ENCODE data around the gene HRC. TPM values are rescaled to one million over a fixed set of nuclear protein-coding genes. Genes with fewer than 3 reads are reported as not detected.

Gene HRC
- total and polyA plus RNA-seq, 4 donors: 0.14 to 5.7 (median 1.1) TPM

- TF ChIP-seq CTCF (IDR thresholded peaks at IDR 0.05; ENCODE audit: control extremely low read depth, extremely low read depth): peak; percentile 62
- WGBS, 2 donors: 10% methylated on average over 30 of the region's 30 CpGs
- no peaks in the 10 kb centered on the region for H3K36me3 ChIP-seq (ENCODE audit: control insufficient read depth in 4 of 4, insufficient read depth in 4 of 4, low read length in 4 of 4)
- H3K27ac ChIP-seq (ENCODE audit: low read depth in 1 of 2, low read length in 1 of 2): no peak overlapping the region
- no peak overlapping the region for H3K4me3 ChIP-seq
- ATAC-seq (ENCODE audit: insufficient read depth, low FRiP score) (no peak), DNase-seq (peak; percentile 70 to 84 (median 78))
- no peak overlapping the region for H3K9ac ChIP-seq (ENCODE audit: insufficient read depth in 1 of 2, low read length in 2 of 2)
- H3K27me3 ChIP-seq (ENCODE audit: control insufficient read depth in 3 of 3, insufficient read depth in 3 of 3, low read length in 2 of 3): no peaks in the 10 kb centered on the region
- peaks cover 0 to 13% (median 12%) of the 10 kb centered on the region in 5 donors for H3K4me1 ChIP-seq (ENCODE audit: control insufficient read depth in 5 of 5, insufficient read depth in 5 of 5, low read length in 5 of 5)
- H3K9me3 ChIP-seq (ENCODE audit: control insufficient read depth in 4 of 4, insufficient read depth in 3 of 4, low read length in 3 of 4): no peaks in the 10 kb centered on the region
These were observed 9.4 kb downstream of the HRC start for GRCh38 chr19:49145573-49146407.

GRCh38 chr19:49142866-49143335 lies 12.3 kb downstream of the HRC start:
- no peaks in the 10 kb centered on the region for H3K36me3 ChIP-seq (ENCODE audit: control insufficient read depth in 4 of 4, insufficient read depth in 4 of 4, low read length in 4 of 4)
- 4% methylated on average over 21 of the region's 21 CpGs for WGBS, 2 donors
- peak overlapping the region in 1 of 2 donors; percentile 71 for H3K9ac ChIP-seq (ENCODE audit: insufficient read depth in 1 of 2, low read length in 2 of 2)
- TF ChIP-seq CTCF (IDR thresholded peaks at IDR 0.05; ENCODE audit: control extremely low read depth, extremely low read depth): no peak
- H3K4me3 ChIP-seq: peak overlapping the region; percentile 11
- peak; percentile 94 to 96 (median 95) for DNase-seq
- H3K9me3 ChIP-seq (ENCODE audit: control insufficient read depth in 4 of 4, insufficient read depth in 3 of 4, low read length in 3 of 4): no peaks in the 10 kb centered on the region
- H3K4me1 ChIP-seq (ENCODE audit: control insufficient read depth in 5 of 5, insufficient read depth in 5 of 5, low read length in 5 of 5): peaks cover 0 to 8% (median 3%) of the 10 kb centered on the region in 5 donors
- H3K27me3 ChIP-seq (ENCODE audit: control insufficient read depth in 3 of 3, insufficient read depth in 3 of 3, low read length in 2 of 3): no peaks in the 10 kb centered on the region
- H3K27ac ChIP-seq (ENCODE audit: low read depth in 1 of 2, low read length in 1 of 2): peak overlapping the region in 1 of 2 donors; percentile 26
- ATAC-seq (ENCODE audit: insufficient read depth, low FRiP score): peak; percentile 98

GRCh38 chr19:49141352-49141751 lies 13.8 kb downstream of the HRC start:
- no peak for DNase-seq
- no peak for ATAC-seq (ENCODE audit: insufficient read depth, low FRiP score)
- Histone ChIP-seq H3K4me1 (ENCODE audit: control insufficient read depth in 5 of 5, insufficient read depth in 5 of 5, low read length in 5 of 5) (peaks cover 0 to 8% (median 7%) of the 10 kb centered on the region in 5 donors), H3K27ac (ENCODE audit: low read depth in 1 of 2, low read length in 1 of 2) (no peak overlapping the region), H3K9ac (ENCODE audit: insufficient read depth in 1 of 2, low read length in 2 of 2) (no peak overlapping the region), H3K27me3 (ENCODE audit: control insufficient read depth in 3 of 3, insufficient read depth in 3 of 3, low read length in 2 of 3) (no peaks in the 10 kb centered on the region), H3K9me3 (ENCODE audit: control insufficient read depth in 4 of 4, insufficient read depth in 3 of 4, low read length in 3 of 4) (no peaks in the 10 kb centered on the region), H3K4me3 (no peak overlapping the region), H3K36me3 (ENCODE audit: control insufficient read depth in 4 of 4, insufficient read depth in 4 of 4, low read length in 4 of 4) (no peaks in the 10 kb centered on the region)
- no peak for TF ChIP-seq CTCF (IDR thresholded peaks at IDR 0.05; ENCODE audit: control extremely low read depth, extremely low read depth)
- WGBS, 2 donors: 80 to 82% methylated on average over 6 of the region's 6 CpGs
